ENCODE data around the gene COX14. TPM values are rescaled to one million over a fixed set of nuclear protein-coding genes. Genes with fewer than 3 reads are reported as not detected.

Gene COX14
- total RNA-seq, 5 donors from 2014 or later (not counting 1 experiment from before 2014, with no cell fraction given): 38.0 to 49.9 (median 43.9) TPM

- POLR2A ChIA-PET: interaction anchor here in 1 of 2 donors (0.5 kb wide), 1 partner anchor 67 kb away, joined by 3 read pairs; no protein-coding TSS in a partner anchor
- no CpG with 5 or more reads among the region's 2 CpGs for WGBS (ENCODE audit: insufficient coverage)
- H3K27me3 Mint-ChIP-seq: peaks cover 0 to 3% of the 10 kb centered on the region in 2 donors
- CTCF ChIA-PET: interaction anchor here in 1 of 2 donors (1.0 kb wide), 2 partner anchors 16 to 18 kb away, joined by 3 to 4 read pairs; partner anchors contain the start of gene SMARCD1
- no peak overlapping the region for H3K4me3 Mint-ChIP-seq
- H3K9me3 Mint-ChIP-seq: no peaks in the 10 kb centered on the region
- no peaks in the 10 kb centered on the region for H3K9me3 ChIP-seq
- peaks cover 26% of the 10 kb centered on the region for H3K36me3 Mint-ChIP-seq
- no peaks in the 10 kb centered on the region for H3K4me1 ChIP-seq (ENCODE audit: control insufficient read depth in 1 of 2, extremely low read depth in 1 of 2, insufficient read depth in 2 of 2, low read length in 2 of 2)
- peaks cover 0 to 18% of the 10 kb centered on the region in 2 experiments for H3K27me3 ChIP-seq (replicated peaks in 1 of 2; ENCODE audit: control insufficient read depth in 2 of 2, extremely low read depth in 1 of 2, insufficient read depth in 2 of 2, low read length in 1 of 2)
- ATAC-seq (replicated peaks in 1 of 4) (no peak), DNase-seq (no peak)
- peaks cover 12 to 23% of the 10 kb centered on the region in 2 donors for H3K36me3 ChIP-seq (ENCODE audit: control insufficient read depth in 2 of 2, extremely low read depth in 1 of 2, insufficient read depth in 1 of 2, low read length in 1 of 2)
- H3K4me3 ChIP-seq (ENCODE audit: control insufficient read depth in 1 of 2, extremely low read depth in 1 of 2, low read length in 1 of 2): no peak overlapping the region
- H3K27ac ChIP-seq (ENCODE audit: low read length): no peak overlapping the region
- no peak overlapping the region for H3K27ac Mint-ChIP-seq
- no peaks in the 10 kb centered on the region for H3K4me1 Mint-ChIP-seq
Measured at GRCh38 chr12:50103351-50103750, 8.7 kb upstream of the COX14 start.

DNA sequence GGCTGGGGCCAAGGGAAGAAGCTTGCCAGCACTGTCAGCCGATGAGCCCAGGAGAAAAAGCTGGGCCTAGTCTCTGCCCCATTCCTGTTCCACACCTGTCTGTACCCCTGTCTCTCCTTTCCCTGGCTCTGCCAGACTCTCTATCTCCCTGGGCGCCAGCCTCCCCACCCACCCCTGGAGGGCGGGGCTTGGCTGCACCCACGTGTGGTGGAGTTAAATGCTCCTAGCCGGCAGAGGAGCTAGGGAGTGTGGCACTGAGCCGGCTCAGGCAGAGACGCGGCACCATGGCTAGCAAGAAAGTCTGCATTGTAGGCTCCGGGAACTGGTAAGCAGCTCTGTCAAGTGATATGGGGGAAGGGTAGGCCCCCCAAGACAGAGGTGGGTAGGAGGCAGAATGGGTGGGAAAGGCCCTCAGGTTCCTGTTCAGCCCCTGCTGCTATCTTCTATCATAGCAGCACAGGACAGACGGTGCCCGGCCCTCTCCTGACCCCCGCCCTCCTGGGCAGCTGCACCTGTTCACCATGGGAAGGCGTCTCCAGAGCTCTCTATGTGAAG is 8.2 kb upstream of the COX14 start, which contains the start of gene GPD1:
Gene GPD1 (plus strand): TSS at position 242 of the 555 bp plus-strand sequence. CDS start 43 bp downstream, at position 285.
- Mint-ChIP-seq H3K4me3 (no peak within 1 kb of the TSS), H3K9me3 (no peaks in the 10 kb centered on the region), H3K27ac (no peak within 1 kb of the TSS), H3K27me3 (peaks cover 0 to 3% of the 10 kb centered on the region in 2 donors), H3K4me1 (no peaks in the 10 kb centered on the region), H3K36me3 (peaks cover 21% of the 10 kb centered on the region)
- Histone ChIP-seq H3K4me3 (ENCODE audit: control insufficient read depth in 1 of 2, extremely low read depth in 1 of 2, low read length in 1 of 2) (no peak within 1 kb of the TSS), H3K9me3 (no peaks in the 10 kb centered on the region), H3K27ac (ENCODE audit: low read length) (no peak within 1 kb of the TSS), H3K36me3 (ENCODE audit: control insufficient read depth in 2 of 2, extremely low read depth in 1 of 2, insufficient read depth in 1 of 2, low read length in 1 of 2) (peaks cover 9 to 18% of the 10 kb centered on the region in 2 donors), H3K4me1 (ENCODE audit: control insufficient read depth in 1 of 2, extremely low read depth in 1 of 2, insufficient read depth in 2 of 2, low read length in 2 of 2) (no peaks in the 10 kb centered on the region), H3K27me3 (replicated peaks in 1 of 2; ENCODE audit: control insufficient read depth in 2 of 2, extremely low read depth in 1 of 2, insufficient read depth in 2 of 2, low read length in 1 of 2) (peaks cover 0 to 18% of the 10 kb centered on the region in 2 experiments)
- ChIA-PET CTCF (interaction anchor here in 1 of 2 donors (1.0 kb wide), 2 partner anchors 16 to 19 kb away, joined by 3 to 4 read pairs; partner anchors contain the start of gene SMARCD1), POLR2A (interaction anchor here in 1 of 2 donors (0.5 kb wide), 1 partner anchor 67 kb away, joined by 3 read pairs; no protein-coding TSS in a partner anchor)
- WGBS (ENCODE audit: insufficient coverage): 61% methylated on average over 6 of the region's 13 CpGs
- ATAC-seq (replicated peaks in 1 of 4) (peak in 3 of 4 experiments; percentile 28 to 68 (median 40)), DNase-seq (no peak)

DNA sequence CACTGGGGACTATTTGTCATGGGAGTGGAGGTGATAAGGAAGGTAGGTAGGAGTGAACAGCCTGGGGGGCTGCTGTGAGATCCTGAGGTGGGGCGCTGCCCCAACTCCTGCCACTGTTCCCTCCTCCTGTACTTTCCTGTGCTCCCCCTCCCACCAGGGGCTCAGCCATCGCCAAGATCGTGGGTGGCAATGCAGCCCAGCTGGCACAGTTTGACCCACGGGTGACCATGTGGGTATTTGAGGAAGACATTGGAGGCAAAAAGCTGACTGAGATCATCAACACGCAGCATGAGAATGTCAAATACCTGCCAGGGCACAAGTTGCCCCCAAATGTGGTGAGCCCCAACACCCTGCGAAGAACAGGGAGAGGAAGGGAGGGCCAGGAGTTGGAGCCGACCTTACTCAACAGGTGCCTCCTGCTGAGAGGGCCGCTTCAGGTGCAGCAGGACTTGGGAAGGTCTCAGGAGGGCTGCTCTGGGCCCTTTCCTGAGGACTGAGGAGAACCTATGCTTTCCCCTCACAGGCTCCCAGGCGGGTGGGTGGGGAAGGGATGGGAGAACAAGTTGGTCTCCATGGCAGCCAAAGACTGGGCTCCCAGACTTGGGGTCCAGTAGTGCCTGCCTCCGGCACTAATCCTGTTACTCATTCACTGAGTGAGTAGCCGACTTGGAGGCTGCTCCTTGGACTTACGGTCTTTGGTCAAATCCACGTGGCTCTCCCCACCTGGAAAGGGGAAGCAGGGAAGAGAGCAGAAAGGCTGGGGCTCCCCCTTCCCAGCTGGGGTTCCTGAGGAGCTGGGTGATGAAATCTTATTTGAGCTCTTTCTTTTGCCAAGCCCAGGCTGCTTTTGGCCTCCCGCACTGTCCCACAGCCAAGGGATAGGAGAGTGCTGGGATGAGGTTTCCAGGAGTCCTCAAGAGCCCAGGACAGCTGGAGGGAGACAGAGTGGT is 7.3 kb upstream of the COX14 start:
- H3K4me1 ChIP-seq (ENCODE audit: control insufficient read depth in 1 of 2, extremely low read depth in 1 of 2, insufficient read depth in 2 of 2, low read length in 2 of 2): no peaks in the 10 kb centered on the region
- ChIA-PET POLR2A (no interaction called here), CTCF (interaction anchor here (1.0 to 1.2 kb wide), 3 partner anchors 16 to 20 kb away, joined by 3 to 4 read pairs (median 3); partner anchors contain the start of gene SMARCD1 (in 1 of the 2))
- 88% methylated on average over 7 of the region's 14 CpGs for WGBS (ENCODE audit: insufficient coverage)
- H3K4me3 ChIP-seq (ENCODE audit: control insufficient read depth in 1 of 2, extremely low read depth in 1 of 2, low read length in 1 of 2): no peak overlapping the region
- H3K4me3 Mint-ChIP-seq: no peak overlapping the region
- no peak overlapping the region for H3K27ac ChIP-seq (ENCODE audit: low read length)
- peaks cover 4 to 9% of the 10 kb centered on the region in 2 donors for H3K36me3 ChIP-seq (ENCODE audit: control insufficient read depth in 2 of 2, extremely low read depth in 1 of 2, insufficient read depth in 1 of 2, low read length in 1 of 2)
- no peaks in the 10 kb centered on the region for H3K9me3 Mint-ChIP-seq
- H3K4me1 Mint-ChIP-seq: no peaks in the 10 kb centered on the region
- H3K27ac Mint-ChIP-seq: no peak overlapping the region
- H3K9me3 ChIP-seq: no peaks in the 10 kb centered on the region
- H3K27me3 Mint-ChIP-seq: peaks cover 0 to 3% of the 10 kb centered on the region in 2 donors
- DNase-seq (no peak), ATAC-seq (replicated peaks in 1 of 4) (no peak)
- H3K27me3 ChIP-seq (replicated peaks in 1 of 2; ENCODE audit: control insufficient read depth in 2 of 2, extremely low read depth in 1 of 2, insufficient read depth in 2 of 2, low read length in 1 of 2): peaks cover 0 to 18% of the 10 kb centered on the region in 2 experiments
- peaks cover 13% of the 10 kb centered on the region for H3K36me3 Mint-ChIP-seq

DNA sequence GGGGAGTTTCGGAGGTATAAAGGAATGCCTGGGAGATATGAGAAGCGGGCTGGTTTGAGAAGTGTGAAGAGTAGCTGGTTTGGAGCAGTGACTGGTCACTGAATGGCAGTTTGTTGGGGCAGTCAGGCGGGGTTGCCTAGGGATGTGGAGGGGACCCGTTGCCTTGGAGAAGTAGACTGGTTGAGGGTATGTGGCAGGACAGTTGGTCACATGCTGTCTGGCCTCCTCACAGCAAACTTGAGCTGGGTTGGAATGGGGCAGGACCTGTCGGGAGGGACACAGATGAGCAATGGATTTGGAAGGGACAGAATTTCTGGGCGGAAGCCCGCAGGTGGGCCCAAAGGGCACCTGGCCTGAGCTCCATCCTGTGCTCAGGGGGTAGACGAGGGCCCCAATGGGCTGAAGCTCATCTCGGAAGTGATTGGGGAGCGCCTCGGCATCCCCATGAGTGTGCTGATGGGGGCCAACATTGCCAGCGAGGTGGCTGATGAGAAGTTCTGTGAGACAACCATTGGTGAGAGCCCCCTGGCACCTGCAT is 6.1 kb upstream of the COX14 start:
- DNase-seq (no peak), ATAC-seq (replicated peaks in 1 of 4) (no peak)
- H3K4me3 Mint-ChIP-seq: no peak overlapping the region
- Histone ChIP-seq H3K27ac (ENCODE audit: low read length) (no peak overlapping the region), H3K36me3 (ENCODE audit: control insufficient read depth in 2 of 2, extremely low read depth in 1 of 2, insufficient read depth in 1 of 2, low read length in 1 of 2) (peaks cover 0 to 5% of the 10 kb centered on the region in 2 donors), H3K4me3 (ENCODE audit: control insufficient read depth in 1 of 2, extremely low read depth in 1 of 2, low read length in 1 of 2) (no peak overlapping the region), H3K27me3 (replicated peaks in 1 of 2; ENCODE audit: control insufficient read depth in 2 of 2, extremely low read depth in 1 of 2, insufficient read depth in 2 of 2, low read length in 1 of 2) (peaks cover 0 to 18% of the 10 kb centered on the region in 2 experiments), H3K9me3 (no peaks in the 10 kb centered on the region), H3K4me1 (ENCODE audit: control insufficient read depth in 1 of 2, extremely low read depth in 1 of 2, insufficient read depth in 2 of 2, low read length in 2 of 2) (peaks cover 0 to 10% of the 10 kb centered on the region in 2 experiments)
- H3K27me3 Mint-ChIP-seq: peaks cover 0 to 3% of the 10 kb centered on the region in 2 donors
- H3K4me1 Mint-ChIP-seq: peaks cover 0 to 8% (median 7%) of the 10 kb centered on the region in 3 donors
- H3K36me3 Mint-ChIP-seq: peaks cover 5% of the 10 kb centered on the region
- CTCF ChIA-PET: interaction anchor here (0.6 to 2.8 kb wide), 2 partner anchors 16 to 22 kb away, joined by 4 to 6 read pairs; no protein-coding TSS in a partner anchor
- no peaks in the 10 kb centered on the region for H3K9me3 Mint-ChIP-seq
- H3K27ac Mint-ChIP-seq: no peak overlapping the region
- POLR2A ChIA-PET: no interaction called here
- WGBS (ENCODE audit: insufficient coverage): 88% methylated on average over 9 of the region's 12 CpGs

- Histone ChIP-seq H3K4me3 (ENCODE audit: control insufficient read depth in 1 of 2, extremely low read depth in 1 of 2, low read length in 1 of 2) (no peak overlapping the region), H3K36me3 (ENCODE audit: control insufficient read depth in 2 of 2, extremely low read depth in 1 of 2, insufficient read depth in 1 of 2, low read length in 1 of 2) (peaks cover 0 to under 1% of the 10 kb centered on the region in 2 donors), H3K27me3 (replicated peaks in 1 of 2; ENCODE audit: control insufficient read depth in 2 of 2, extremely low read depth in 1 of 2, insufficient read depth in 2 of 2, low read length in 1 of 2) (peaks cover 0 to 18% of the 10 kb centered on the region in 2 experiments), H3K27ac (ENCODE audit: low read length) (no peak overlapping the region), H3K9me3 (no peaks in the 10 kb centered on the region), H3K4me1 (ENCODE audit: control insufficient read depth in 1 of 2, extremely low read depth in 1 of 2, insufficient read depth in 2 of 2, low read length in 2 of 2) (peaks cover 0 to 16% of the 10 kb centered on the region in 2 experiments)
- no peak for ATAC-seq (replicated peaks in 1 of 4)
- CTCF ChIA-PET: interaction anchor here (0.7 to 2.8 kb wide), 4 partner anchors 17 to 403 kb away, joined by 3 to 6 read pairs (median 3); no protein-coding TSS in a partner anchor
- Mint-ChIP-seq H3K27ac (no peak overlapping the region), H3K4me3 (no peak overlapping the region), H3K27me3 (peaks cover 0 to 3% of the 10 kb centered on the region in 2 donors), H3K4me1 (peaks cover 2 to 15% (median 13%) of the 10 kb centered on the region in 3 donors), H3K36me3 (no peaks in the 10 kb centered on the region), H3K9me3 (no peaks in the 10 kb centered on the region)
- 80% methylated on average over 1 of the region's 3 CpGs for WGBS (ENCODE audit: insufficient coverage)
- POLR2A ChIA-PET: no interaction called here
- DNase-seq: no peak
Measured at GRCh38 chr12:50106907-50107306, 5.1 kb upstream of the COX14 start.
